HG03135 (cell line): ENCODE measurements around the gene SCN9A.
"Not testable (repeated sequence)": the region's sequence is repeated elsewhere in the genome, so short reads cannot be mapped to it uniquely, and the experiment has no call there.

Experiments
- ATAC-seq: cut with Tn5 transposase; IDR thresholded peaks from one replicate; pipeline ENCODE4 v1.9.1; 2021; ENCODE audit warnings: mild to moderate bottlenecking, moderate library complexity; ENCODE audit not compliant: unreplicated experiment

The SCN9A gene

GRCh38 chr2:166376488-166376828, 714 bp upstream of the SCN9A start:
- ATAC-seq: no peak

- peak; percentile 40 for ATAC-seq
Observed at GRCh38 chr2:166375195-166375735, 479 bp downstream of the SCN9A start.

- no peak for ATAC-seq
Observed at GRCh38 chr2:166373951-166374350, 1.8 kb downstream of the SCN9A start.

- no peak for ATAC-seq
Observed at GRCh38 chr2:166373539-166373938, 2.2 kb downstream of the SCN9A start.

GRCh38 chr2:166373105-166373504, 2.6 kb downstream of the SCN9A start:
- no peak for ATAC-seq

GRCh38 chr2:166372046-166372445, 3.7 kb downstream of the SCN9A start:
- ATAC-seq: no peak

GRCh38 chr2:166365803-166366420, 9.8 kb downstream of the SCN9A start:
- ATAC-seq: no peak

GRCh38 chr2:166365239-166365638, 10.5 kb downstream of the SCN9A start:
- no peak for ATAC-seq

- no peak for ATAC-seq
Observed at GRCh38 chr2:166364476-166365161, 11.1 kb downstream of the SCN9A start.

- peak; percentile 55 for ATAC-seq
Observed at GRCh38 chr2:166361351-166362153, 14.2 kb downstream of the SCN9A start.

GRCh38 chr2:166360906-166361305, 14.8 kb downstream of the SCN9A start:
- ATAC-seq: no peak

GRCh38 chr2:166360426-166360825, 15.3 kb downstream of the SCN9A start:
- no peak for ATAC-seq

GRCh38 chr2:166357950-166358321, 17.8 kb downstream of the SCN9A start:
- not testable (repeated sequence) for ATAC-seq

- ATAC-seq: no peak
Observed at GRCh38 chr2:166357068-166357949, 18.4 kb downstream of the SCN9A start.

GRCh38 chr2:166351319-166351718, 24.4 kb downstream of the SCN9A start:
- ATAC-seq: no peak

GRCh38 chr2:166350525-166350924, 25.2 kb downstream of the SCN9A start:
- ATAC-seq: no peak

- no peak for ATAC-seq
Observed at GRCh38 chr2:166344286-166345113, 31.2 kb downstream of the SCN9A start.

GRCh38 chr2:166343467-166343866, 32.3 kb downstream of the SCN9A start:
- ATAC-seq: no peak

GRCh38 chr2:166341426-166341825, 34.3 kb downstream of the SCN9A start:
- ATAC-seq: no peak

- no peak for ATAC-seq
Observed at GRCh38 chr2:166338831-166339339, 36.9 kb downstream of the SCN9A start.
